ENCODE measurements around the gene S1PR1. TPM values are rescaled to one million over a fixed set of nuclear protein-coding genes. Genes with fewer than 3 reads are reported as not detected.
"Not testable (repeated sequence)": the region's sequence is repeated elsewhere in the genome, so short reads cannot be mapped to it uniquely, and the experiment has no call there.

The S1PR1 gene
- total RNA-seq, 3 donors from 2014 or later: 28.2 to 133 (median 64.6) TPM

GRCh38 chr1:101221945-101222429, 14.8 kb upstream of the S1PR1 start:
- Histone ChIP-seq H3K27me3 (no peaks in the 10 kb centered on the region), H3K4me1 (no peaks in the 10 kb centered on the region), H3K4me3 (no peak overlapping the region), H3K36me3 (no peaks in the 10 kb centered on the region), H3K27ac (no peak overlapping the region), H3K9me3 (no peaks in the 10 kb centered on the region)
- no peak for DNase-seq (ENCODE audit: low spot score in 2 of 2)
- intact Hi-C loops (cut with DNase I; ENCODE audit: low total_unique reads): loop anchor here (10.0 kb wide), 1 partner anchor 627 kb away; no protein-coding TSS in a partner anchor
- TF ChIP-seq POLR2AphosphoS5 (IDR thresholded peaks at IDR 0.05) (no peak), CTCF (IDR thresholded peaks at IDR 0.05) (no peak), POLR2A (IDR thresholded peaks at IDR 0.05) (no peak)

DNA sequence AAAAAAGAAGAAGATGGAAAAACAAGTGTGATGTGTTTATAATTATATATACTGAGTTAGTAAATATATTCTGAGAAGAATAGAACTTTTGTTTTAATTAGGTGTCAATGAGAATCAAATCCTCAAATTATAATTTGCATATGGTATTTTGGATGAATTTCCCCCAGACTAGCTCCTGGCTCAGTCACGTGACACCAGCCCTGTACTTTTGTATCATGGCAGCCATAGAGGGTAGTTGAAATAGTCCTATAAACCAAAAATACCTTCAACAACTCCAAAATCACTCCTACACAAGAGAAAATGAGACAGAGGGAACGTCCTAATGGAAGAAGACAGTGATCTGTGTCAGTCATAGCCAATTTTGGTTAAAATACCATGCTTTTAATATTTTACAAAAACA, 9.0 kb upstream of the S1PR1 start:
- Histone ChIP-seq H3K27me3 (no peaks in the 10 kb centered on the region), H3K9me3 (peaks cover 0 to 7% of the 10 kb centered on the region in 2 donors), H3K36me3 (no peaks in the 10 kb centered on the region), H3K4me3 (no peak overlapping the region), H3K4me1 (no peaks in the 10 kb centered on the region), H3K27ac (no peak overlapping the region)
- no peak for DNase-seq (ENCODE audit: low spot score in 2 of 2)
- intact Hi-C loops (cut with DNase I; ENCODE audit: low total_unique reads): loop anchor here (10.0 kb wide), 1 partner anchor 633 kb away; no protein-coding TSS in a partner anchor
- no peak for TF ChIP-seq CTCF (IDR thresholded peaks at IDR 0.05)
- no peak for TF ChIP-seq POLR2AphosphoS5 (IDR thresholded peaks at IDR 0.05)
- no peak for TF ChIP-seq POLR2A (IDR thresholded peaks at IDR 0.05)

DNA sequence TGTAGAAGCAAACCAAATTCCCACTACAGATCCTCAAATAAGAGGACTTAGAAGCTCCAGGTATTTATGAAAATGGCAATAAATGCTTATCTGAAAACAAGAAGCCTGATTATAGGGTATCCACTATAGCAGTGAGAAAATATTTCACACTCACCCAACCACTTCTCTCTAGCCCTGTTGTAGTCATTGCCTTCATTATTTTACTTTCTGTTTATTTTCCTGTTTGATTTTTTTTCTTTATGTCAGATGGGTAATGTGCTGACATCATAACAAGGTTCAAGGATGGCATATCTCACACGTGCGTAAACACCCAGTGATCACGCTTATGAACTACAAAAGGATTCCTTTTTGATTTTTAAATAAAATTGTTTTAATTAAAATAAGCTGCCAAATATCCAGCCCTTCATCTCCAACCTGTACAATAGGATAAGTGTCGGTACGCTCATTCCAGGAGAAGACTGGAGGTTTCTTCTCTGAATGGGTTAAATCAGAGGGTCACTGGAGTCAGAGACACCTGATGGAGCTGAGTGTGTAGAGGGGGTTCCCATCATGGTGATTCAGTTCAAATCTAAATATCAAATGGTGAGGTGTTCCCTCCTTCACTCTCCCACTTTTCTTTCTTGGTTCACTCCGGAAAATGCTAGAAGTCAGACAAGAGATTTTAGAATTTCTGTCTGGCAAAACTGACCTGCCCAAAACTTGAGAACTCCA, 8.2 kb upstream of the S1PR1 start:
- intact Hi-C loops (cut with DNase I; ENCODE audit: low total_unique reads): loop anchor here (10.0 kb wide), 1 partner anchor 634 kb away; no protein-coding TSS in a partner anchor
- no peaks in the 10 kb centered on the region for H3K36me3 ChIP-seq
- no peak for DNase-seq (ENCODE audit: low spot score in 2 of 2)
- H3K4me1 ChIP-seq: no peaks in the 10 kb centered on the region
- no peak overlapping the region for H3K4me3 ChIP-seq
- peaks cover 0 to 7% of the 10 kb centered on the region in 2 donors for H3K9me3 ChIP-seq
- no peak for TF ChIP-seq POLR2AphosphoS5 (IDR thresholded peaks at IDR 0.05)
- no peak for TF ChIP-seq POLR2A (IDR thresholded peaks at IDR 0.05)
- TF ChIP-seq CTCF (IDR thresholded peaks at IDR 0.05): no peak
- no peak overlapping the region for H3K27ac ChIP-seq
- no peaks in the 10 kb centered on the region for H3K27me3 ChIP-seq

DNA sequence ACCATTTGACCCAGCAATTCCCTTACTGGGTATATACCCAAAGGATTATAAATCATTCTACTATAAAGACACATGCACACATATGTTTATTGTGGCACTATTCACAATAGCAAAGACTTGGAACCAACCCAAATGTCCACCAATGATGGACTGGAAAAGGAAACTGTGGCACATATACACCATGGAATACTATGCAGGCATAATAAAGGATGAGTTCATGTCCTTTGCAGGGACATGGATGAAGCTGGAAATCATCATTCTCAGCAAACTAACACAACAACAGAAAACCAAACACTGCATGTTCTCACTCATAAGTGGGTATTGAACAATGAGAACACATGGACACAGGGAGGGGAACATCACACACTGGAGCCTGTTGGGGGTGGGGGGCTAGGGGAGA, 4.6 kb upstream of the S1PR1 start:
- H3K27ac ChIP-seq; H3K36me3 ChIP-seq; H3K4me1 ChIP-seq; H3K4me3 ChIP-seq; intact Hi-C loops (cut with DNase I; ENCODE audit: low total_unique reads); H3K9me3 ChIP-seq; H3K27me3 ChIP-seq; DNase-seq (ENCODE audit: low spot score in 2 of 2): not testable (repeated sequence)

DNA sequence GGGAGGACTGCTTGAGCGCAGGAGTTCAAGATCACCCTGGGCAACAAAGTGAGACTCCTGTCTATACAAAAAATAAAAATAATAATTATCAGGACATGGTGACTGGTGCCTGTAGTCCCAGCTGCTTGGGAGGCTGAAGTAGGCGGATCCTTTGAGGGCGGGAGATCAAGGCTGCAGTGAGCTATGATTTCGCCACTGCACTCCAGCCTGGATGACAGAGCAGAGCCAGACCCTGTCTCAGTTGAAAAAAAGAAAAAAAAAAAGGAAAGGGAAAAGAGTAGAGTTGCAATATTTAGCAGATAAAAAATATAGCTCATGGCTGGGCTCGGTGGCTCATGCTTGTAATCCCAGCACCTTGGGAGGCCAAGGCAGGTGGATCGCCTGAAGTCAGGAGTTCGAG, 3.3 kb upstream of the S1PR1 start:
- Histone ChIP-seq H3K36me3 (no peaks in the 10 kb centered on the region), H3K4me1 (peaks cover 0 to 11% of the 10 kb centered on the region in 2 donors), H3K27me3 (peaks cover 0 to 4% of the 10 kb centered on the region in 2 donors), H3K27ac (no peak overlapping the region), H3K9me3 (peaks cover 0 to 7% of the 10 kb centered on the region in 2 donors), H3K4me3 (no peak overlapping the region)
- DNase-seq (ENCODE audit: low spot score in 2 of 2): no peak
- TF ChIP-seq POLR2A (IDR thresholded peaks at IDR 0.05) (no peak), CTCF (IDR thresholded peaks at IDR 0.05) (no peak), POLR2AphosphoS5 (IDR thresholded peaks at IDR 0.05) (no peak)
- intact Hi-C loops (cut with DNase I; ENCODE audit: low total_unique reads): no loop called here

All from breast epithelium (tissue), 4 donors.